ENCODE results near the gene CHD9. TPM values are rescaled to one million over a fixed set of nuclear protein-coding genes. Genes with fewer than 3 reads are reported as not detected.

Gene CHD9
- total RNA-seq, 1 donor from 2014 or later, result 167 TPM

- FAIRE-seq (no peak), DNase-seq (ENCODE audit: low spot score in 2 of 2) (no peak)
Observed at GRCh38 chr16:53337294-53337693, 282.5 kb downstream of the CHD9 start.

- FAIRE-seq (no peak), DNase-seq (ENCODE audit: low spot score in 2 of 2) (no peak)
Observed at GRCh38 chr16:53341792-53342191, 287.0 kb downstream of the CHD9 start.

GRCh38 chr16:53355064-53355463 lies 300.3 kb downstream of the CHD9 start:
- FAIRE-seq (no peak), DNase-seq (ENCODE audit: low spot score in 2 of 2) (no peak)

- DNase-seq (ENCODE audit: low spot score in 2 of 2) (no peak), FAIRE-seq (no peak)
Observed at GRCh38 chr16:53356478-53357207, 301.9 kb downstream of the CHD9 start.

GRCh38 chr16:53357208-53357586 lies 302.4 kb downstream of the CHD9 start:
- DNase-seq (ENCODE audit: low spot score in 2 of 2) (no peak), FAIRE-seq (no peak)

GRCh38 chr16:53357955-53358354 lies 303.2 kb downstream of the CHD9 start:
- DNase-seq (ENCODE audit: low spot score in 2 of 2) (no peak), FAIRE-seq (no peak)

GRCh38 chr16:53358884-53359283 lies 304.1 kb downstream of the CHD9 start:
- no peak for FAIRE-seq

GRCh38 chr16:53369921-53370320 lies 315.1 kb downstream of the CHD9 start:
- DNase-seq (ENCODE audit: low spot score in 2 of 2), result no peak
- FAIRE-seq, result peak; percentile 92

More at GRCh38 chr16:53358884-53359283, 304.1 kb downstream of the CHD9 start:
- no peak for DNase-seq (ENCODE audit: low spot score in 2 of 2)

- DNase-seq (ENCODE audit: low spot score in 2 of 2) (no peak), FAIRE-seq (no peak)
Observed at GRCh38 chr16:53370827-53371226, 316.0 kb downstream of the CHD9 start.

GRCh38 chr16:53372992-53373871 lies 318.4 kb downstream of the CHD9 start:
- no peak for DNase-seq (ENCODE audit: low spot score in 2 of 2)
- FAIRE-seq, result no peak

- no peak for FAIRE-seq
- no peak for DNase-seq (ENCODE audit: low spot score in 2 of 2)
Observed at GRCh38 chr16:53374800-53375199, 320.0 kb downstream of the CHD9 start.

GRCh38 chr16:53378138-53378537 lies 323.3 kb downstream of the CHD9 start:
- DNase-seq (ENCODE audit: low spot score in 2 of 2), result no peak
- FAIRE-seq, result no peak

Small RNA genes lying within 50 kb of the gene (small RNA-seq; reads per million reads assigned to genes)
- gene RF01210 (not detected), gene RNA5SP427 (not detected)

Other genes starting within 250 kb of the CHD9 start
- gene CHD9NB, start 2.1 kb upstream of the CHD9 start, total RNA-seq, result 0.41 TPM

Measured in frontal cortex (tissue), 4 donors.